Astrocyte (in vitro differentiated cells and primary cell): Measurements from ENCODE around the gene PLXNB3. TPM values are rescaled to one million over a fixed set of nuclear protein-coding genes. Genes with fewer than 3 reads are reported as not detected.
A peak's percentile ranks its signal among the peaks of the same experiment; 100 is the strongest.

ENCODE experiments used
- DNase-seq: peaks from one replicate; pipeline ENCODE4 v3.0.0-alpha.2; 2010; ENCODE audit warnings: low read depth
- FAIRE-seq: peaks from 2 replicates; lab custom pipeline; 2011; peaks lifted over from hg19 to GRCh38; lab: Jason Lieb, UNC
- H2AFZ ChIP-seq: 2 replicates; pipeline ENCODE4 v1.6.0; 2012; ENCODE audit warnings: low read depth, low read length, inconsistent platforms
- H3K27ac ChIP-seq: 2 replicates; pipeline ENCODE4 v1.5.1; 2011; ENCODE audit warnings: low read depth, low read length, inconsistent platforms
- H3K27me3 ChIP-seq: 2 replicates; pipeline ENCODE4 v1.6.0; 2011; ENCODE audit warnings: low read length, inconsistent platforms; ENCODE audit not compliant: insufficient read depth
- H3K36me3 ChIP-seq: 2 replicates; pipeline ENCODE4 v1.5.1; 2011; ENCODE audit warnings: low read length, inconsistent platforms; ENCODE audit not compliant: insufficient read depth
- H3K4me1 ChIP-seq: 2 replicates; pipeline ENCODE4 v1.5.1; 2011; ENCODE audit warnings: low read length, inconsistent platforms; ENCODE audit not compliant: insufficient read depth
- H3K4me2 ChIP-seq: 2 replicates; pipeline ENCODE4 v1.6.0; 2012; ENCODE audit warnings: low read length, inconsistent platforms
- H3K4me3 ChIP-seq: 2 replicates; pipeline ENCODE4 v1.5.1; 2011; ENCODE audit warnings: low read depth, mild to moderate bottlenecking, low read length, inconsistent platforms; ENCODE audit not compliant: insufficient read depth
- H3K79me2 ChIP-seq: 2 replicates; pipeline ENCODE4 v1.6.0; 2012; ENCODE audit warnings: mild to moderate bottlenecking, low read length, inconsistent platforms; ENCODE audit not compliant: insufficient read depth
- H3K9ac ChIP-seq: 2 replicates; pipeline ENCODE4 v1.6.0; 2012; ENCODE audit warnings: mild to moderate bottlenecking, low read length, inconsistent platforms
- H3K9me3 ChIP-seq: 2 replicates; pipeline ENCODE4 v1.5.1; 2012; ENCODE audit warnings: low read depth, mild to moderate bottlenecking, low read length, inconsistent platforms; ENCODE audit not compliant: insufficient read depth
- H4K20me1 ChIP-seq: 2 replicates; pipeline ENCODE4 v1.6.0; 2012; ENCODE audit warnings: low read length, inconsistent platforms; ENCODE audit not compliant: insufficient read depth
- H3K27ac Mint-ChIP-seq: one replicate; pipeline ENCODE4 v1.8.0; 2021; ENCODE audit warnings: mild to moderate bottlenecking, mixed read lengths; ENCODE audit not compliant: unreplicated experiment
- H3K27me3 Mint-ChIP-seq: one replicate; pipeline ENCODE4 v1.8.0; 2021; ENCODE audit warnings: low read depth, mixed read lengths; ENCODE audit not compliant: unreplicated experiment
- H3K36me3 Mint-ChIP-seq: one replicate; pipeline ENCODE4 v1.8.0; 2021; ENCODE audit warnings: low read depth, mixed read lengths; ENCODE audit not compliant: unreplicated experiment
- H3K4me1 Mint-ChIP-seq: one replicate; pipeline ENCODE4 v1.8.0; 2021; ENCODE audit warnings: low read depth, mixed read lengths; ENCODE audit not compliant: unreplicated experiment
- H3K4me3 Mint-ChIP-seq: one replicate; pipeline ENCODE4 v1.8.0; 2021; ENCODE audit warnings: mild to moderate bottlenecking, moderate library complexity, mixed read lengths; ENCODE audit not compliant: unreplicated experiment
- H3K9me3 Mint-ChIP-seq: one replicate; pipeline ENCODE4 v1.8.0; 2021; ENCODE audit warnings: mild to moderate bottlenecking, mixed read lengths; ENCODE audit not compliant: unreplicated experiment
- CTCF ChIP-seq: IDR thresholded peaks from 2 replicates; pipeline ENCODE4 v1.5.1; 2011; ENCODE audit warnings: low read depth, mild to moderate bottlenecking, inconsistent platforms, low read length, moderate library complexity; ENCODE audit not compliant: insufficient read depth
- EZH2 ChIP-seq: IDR thresholded peaks from 2 replicates; pipeline ENCODE4 v1.6.1; 2012; ENCODE audit warnings: mild to moderate bottlenecking, low read length, inconsistent platforms; ENCODE audit not compliant: insufficient read depth
- total RNA-seq: library from RNA; stranded (reverse); gene quantifications from 2 replicates; pipeline ENCODE4 v1.2.1, GENCODE V29; 2021

Gene PLXNB3
- total RNA-seq, 1 donor from 2014 or later: 5.3 TPM

DNA sequence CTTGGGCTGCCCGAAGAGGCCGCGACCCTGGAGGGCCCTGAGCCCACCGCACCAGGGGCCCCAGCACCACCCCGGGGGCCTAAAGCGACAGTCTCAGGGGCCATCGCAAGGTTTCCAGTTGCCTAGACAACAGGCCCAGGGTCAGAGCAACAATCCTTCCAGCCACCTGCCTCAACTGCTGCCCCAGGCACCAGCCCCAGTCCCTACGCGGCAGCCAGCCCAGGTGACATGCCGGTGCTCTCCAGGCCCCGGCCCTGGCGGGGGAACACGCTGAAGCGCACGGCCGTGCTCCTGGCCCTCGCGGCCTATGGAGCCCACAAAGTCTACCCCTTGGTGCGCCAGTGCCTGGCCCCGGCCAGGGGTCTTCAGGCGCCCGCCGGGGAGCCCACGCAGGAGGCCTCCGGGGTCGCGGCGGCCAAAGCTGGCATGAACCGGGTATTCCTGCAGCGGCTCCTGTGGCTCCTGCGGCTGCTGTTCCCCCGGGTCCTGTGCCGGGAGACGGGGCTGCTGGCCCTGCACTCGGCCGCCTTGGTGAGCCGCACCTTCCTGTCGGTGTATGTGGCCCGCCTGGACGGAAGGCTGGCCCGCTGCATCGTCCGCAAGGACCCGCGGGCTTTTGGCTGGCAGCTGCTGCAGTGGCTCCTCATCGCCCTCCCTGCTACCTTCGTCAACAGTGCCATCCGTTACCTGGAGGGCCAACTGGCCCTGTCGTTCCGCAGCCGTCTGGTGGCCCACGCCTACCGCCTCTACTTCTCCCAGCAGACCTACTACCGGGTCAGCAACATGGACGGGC, 38.8 kb upstream of the PLXNB3 start:
- H3K4me3 Mint-ChIP-seq: no peak overlapping the region
- Histone ChIP-seq H3K27ac (peak overlapping the region; percentile 19), H3K9me3 (no peaks in the 10 kb centered on the region), H2AFZ (no peak overlapping the region), H3K4me2 (peak overlapping the region; percentile 75), H3K4me1 (peaks cover 29% of the 10 kb centered on the region), H3K27me3 (no peaks in the 10 kb centered on the region), H3K36me3 (no peaks in the 10 kb centered on the region), H3K4me3 (peak overlapping the region; percentile 44), H3K79me2 (peaks cover 27% of the 10 kb centered on the region), H4K20me1 (peaks cover 21% of the 10 kb centered on the region), H3K9ac (peak overlapping the region; percentile 50)
- H3K36me3 Mint-ChIP-seq: no peaks in the 10 kb centered on the region
- DNase-seq (no peak), FAIRE-seq (no peak)
- H3K9me3 Mint-ChIP-seq: no peaks in the 10 kb centered on the region
- H3K27ac Mint-ChIP-seq: no peak overlapping the region
- H3K27me3 Mint-ChIP-seq: no peaks in the 10 kb centered on the region
- TF ChIP-seq CTCF (no peak), EZH2 (no peak)
- peaks cover 6% of the 10 kb centered on the region for H3K4me1 Mint-ChIP-seq

DNA sequence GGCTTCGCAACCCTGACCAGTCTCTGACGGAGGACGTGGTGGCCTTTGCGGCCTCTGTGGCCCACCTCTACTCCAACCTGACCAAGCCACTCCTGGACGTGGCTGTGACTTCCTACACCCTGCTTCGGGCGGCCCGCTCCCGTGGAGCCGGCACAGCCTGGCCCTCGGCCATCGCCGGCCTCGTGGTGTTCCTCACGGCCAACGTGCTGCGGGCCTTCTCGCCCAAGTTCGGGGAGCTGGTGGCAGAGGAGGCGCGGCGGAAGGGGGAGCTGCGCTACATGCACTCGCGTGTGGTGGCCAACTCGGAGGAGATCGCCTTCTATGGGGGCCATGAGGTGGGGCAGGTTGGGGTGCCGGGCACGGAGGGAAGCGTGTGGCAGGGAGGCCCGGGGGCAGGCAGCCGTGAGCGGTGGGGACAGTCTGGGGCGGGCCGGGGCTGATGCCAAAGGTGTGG, 38.2 kb upstream of the PLXNB3 start:
- no peaks in the 10 kb centered on the region for H3K9me3 ChIP-seq
- no peaks in the 10 kb centered on the region for H3K27me3 Mint-ChIP-seq
- FAIRE-seq (no peak), DNase-seq (no peak)
- peaks cover 29% of the 10 kb centered on the region for H3K4me1 ChIP-seq
- H3K9ac ChIP-seq: peak overlapping the region; percentile 48
- H3K4me1 Mint-ChIP-seq: peaks cover 6% of the 10 kb centered on the region
- H4K20me1 ChIP-seq: peaks cover 16% of the 10 kb centered on the region
- H3K4me3 ChIP-seq: no peak overlapping the region
- H3K4me3 Mint-ChIP-seq: no peak overlapping the region
- H2AFZ ChIP-seq: no peak overlapping the region
- peaks cover 23% of the 10 kb centered on the region for H3K79me2 ChIP-seq
- no peak overlapping the region for H3K27ac Mint-ChIP-seq
- no peak for TF ChIP-seq CTCF
- no peak for TF ChIP-seq EZH2
- no peak overlapping the region for H3K27ac ChIP-seq
- peak overlapping the region; percentile 72 for H3K4me2 ChIP-seq
- H3K9me3 Mint-ChIP-seq: no peaks in the 10 kb centered on the region
- peaks cover 2% of the 10 kb centered on the region for H3K36me3 Mint-ChIP-seq
- no peaks in the 10 kb centered on the region for H3K36me3 ChIP-seq
- no peaks in the 10 kb centered on the region for H3K27me3 ChIP-seq
